Cerebellar nuclear complex (tissue), 1 donor: ENCODE measurements around the gene BPGM.
A peak's percentile ranks its signal among the peaks of the same experiment; 100 is the strongest.
"Not testable (repeated sequence)": the region's sequence is repeated elsewhere in the genome, so short reads cannot be mapped to it uniquely, and the experiment has no call there.

ENCODE experiments used
- DNase-seq, 2 experiments: peaks; one replicate each; lab custom pipeline; 2025; lab: John Stamatoyannopoulos, UW

BPGM gene

DNA sequence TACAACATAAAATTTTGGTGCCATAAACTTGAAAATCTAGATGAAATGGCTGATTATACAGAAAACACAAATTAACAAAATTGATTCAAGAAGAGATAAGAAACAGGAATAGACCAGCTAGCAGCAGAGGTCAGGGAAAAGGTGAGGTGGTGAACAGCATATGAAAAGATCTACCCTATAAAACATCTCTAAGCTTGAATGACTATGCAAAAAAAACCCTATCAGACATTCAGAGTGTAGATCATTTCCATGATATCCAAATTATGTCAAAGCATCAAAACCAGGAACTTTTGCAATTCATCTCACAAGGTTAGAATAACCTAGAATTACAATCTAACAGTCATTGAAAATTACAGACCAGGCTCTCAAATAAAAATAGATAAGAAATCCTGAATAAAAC, 14.6 kb upstream of the BPGM start:
- DNase-seq, result no peak

DNA sequence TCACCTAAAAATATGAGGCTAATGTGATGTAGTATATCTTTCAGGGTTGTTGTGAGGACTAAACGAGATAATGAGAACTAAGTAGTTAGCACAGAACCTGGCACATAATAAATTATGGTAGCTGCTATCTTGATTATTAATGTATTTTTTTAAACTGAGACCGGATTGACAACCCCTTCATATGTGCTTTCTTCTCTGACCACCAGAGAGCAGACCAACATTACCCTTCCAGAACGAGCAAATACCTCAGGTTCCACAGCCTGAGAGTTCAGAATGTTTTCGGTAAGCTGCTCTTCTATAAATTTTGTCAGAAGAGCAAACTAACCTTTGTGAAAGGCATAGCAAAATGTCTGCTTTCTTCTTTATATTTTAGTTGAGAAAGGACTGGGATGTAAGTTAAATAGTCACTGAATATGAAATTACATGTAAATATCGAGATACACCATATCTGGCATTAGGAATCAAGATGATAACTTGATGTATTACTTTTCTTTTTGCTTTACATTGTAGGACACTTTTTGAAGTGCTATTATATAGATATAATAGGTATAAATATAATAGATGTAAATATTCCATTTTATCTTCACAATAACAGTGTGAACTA, 13.6 kb upstream of the BPGM start:
- no peak for DNase-seq

DNA sequence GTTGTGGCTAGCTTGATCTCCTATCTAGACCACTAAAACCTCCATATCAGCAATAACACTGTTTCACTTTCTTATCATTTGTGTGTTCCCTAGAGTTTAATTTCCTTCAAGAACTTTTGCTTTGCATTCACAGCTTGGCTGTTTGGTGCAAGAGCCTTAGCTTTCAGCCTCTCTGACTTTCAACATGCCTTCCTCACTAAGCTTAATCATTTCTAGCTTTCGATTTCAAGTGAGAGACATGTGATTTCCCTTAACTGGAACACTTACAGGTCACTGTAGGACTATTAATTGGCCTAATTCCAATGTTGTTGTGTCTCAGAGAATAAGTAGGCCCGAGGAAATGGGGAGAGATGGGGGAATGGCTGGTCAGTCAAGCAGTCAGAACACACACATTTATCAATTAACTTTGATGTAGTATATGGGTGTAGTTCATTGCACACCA, 10.6 kb upstream of the BPGM start:
- no peak for DNase-seq

- no peak for DNase-seq
These were observed 9.2 kb upstream of the BPGM start for GRCh38 chr7:134637441-134637840.

GRCh38 chr7:134637934-134638719, 8.5 kb upstream of the BPGM start:
- DNase-seq, result no peak

GRCh38 chr7:134639061-134639460, 7.6 kb upstream of the BPGM start:
- DNase-seq, result no peak

GRCh38 chr7:134639683-134640279, 6.9 kb upstream of the BPGM start:
- no peak for DNase-seq

DNA sequence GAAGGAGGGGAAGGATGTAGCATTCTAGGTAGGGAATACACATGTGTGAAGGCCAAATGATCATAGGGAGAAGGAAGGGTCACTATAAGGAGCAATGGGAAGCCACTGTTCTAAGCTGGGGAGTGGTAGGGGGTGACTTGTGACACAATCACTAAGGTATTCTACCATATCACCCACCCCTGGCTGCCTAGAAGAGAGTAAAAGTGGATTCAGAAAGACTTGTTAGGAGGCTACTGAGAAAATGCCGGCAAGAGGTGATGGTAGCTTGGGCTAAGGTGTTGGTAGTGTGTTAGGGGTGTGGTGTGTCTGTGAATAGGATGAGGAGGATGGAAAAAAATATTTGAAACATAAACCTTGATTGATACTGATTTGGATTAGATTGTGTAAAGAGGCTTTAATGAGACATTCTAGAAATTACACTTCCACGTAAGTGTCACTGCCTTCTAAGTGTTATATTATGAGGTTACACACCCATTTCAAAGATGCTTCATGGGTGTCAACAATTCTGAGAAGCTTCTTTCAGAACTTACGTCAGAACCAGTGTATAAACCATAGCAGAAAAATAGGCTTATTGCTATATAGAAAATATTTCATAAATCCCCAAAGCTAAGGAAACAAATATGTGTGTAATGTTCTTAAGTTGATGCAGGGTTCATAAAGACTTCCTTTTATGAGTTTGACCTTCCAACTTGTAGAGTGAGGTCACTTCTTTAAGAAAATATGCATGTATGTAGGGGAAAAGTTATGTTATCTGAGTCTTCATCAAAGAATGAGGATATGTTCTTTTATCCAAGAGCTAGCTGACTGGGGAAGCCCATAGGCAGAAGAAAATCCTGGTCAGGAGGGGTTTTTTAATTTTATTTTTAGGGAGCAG, 5.6 kb upstream of the BPGM start:
- no peak for DNase-seq

- not testable (repeated sequence) for DNase-seq
These were observed 4.7 kb upstream of the BPGM start for GRCh38 chr7:134641981-134642380.

DNA sequence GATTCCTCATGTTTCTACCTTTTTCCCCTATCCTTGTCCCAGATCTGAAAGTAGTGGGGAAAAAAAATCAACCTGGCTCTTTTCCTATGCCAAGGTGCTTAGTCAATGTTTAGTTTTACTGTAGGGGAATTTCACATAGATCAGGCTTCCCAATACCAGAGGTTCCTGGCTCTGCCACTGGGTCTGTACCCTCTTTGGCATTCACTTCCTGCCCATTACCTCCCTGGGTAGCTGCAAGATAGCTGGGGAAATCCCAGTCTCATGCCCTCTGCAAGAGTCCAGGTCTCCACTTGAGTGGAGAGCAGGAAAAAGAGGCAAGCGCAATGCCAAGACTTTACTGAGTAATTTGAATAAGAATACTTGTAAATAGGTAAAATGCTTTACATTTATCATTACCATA, 3.5 kb upstream of the BPGM start:
- DNase-seq, result no peak

GRCh38 chr7:134645478-134645877, 1.2 kb upstream of the BPGM start:
- DNase-seq, result no peak

DNA sequence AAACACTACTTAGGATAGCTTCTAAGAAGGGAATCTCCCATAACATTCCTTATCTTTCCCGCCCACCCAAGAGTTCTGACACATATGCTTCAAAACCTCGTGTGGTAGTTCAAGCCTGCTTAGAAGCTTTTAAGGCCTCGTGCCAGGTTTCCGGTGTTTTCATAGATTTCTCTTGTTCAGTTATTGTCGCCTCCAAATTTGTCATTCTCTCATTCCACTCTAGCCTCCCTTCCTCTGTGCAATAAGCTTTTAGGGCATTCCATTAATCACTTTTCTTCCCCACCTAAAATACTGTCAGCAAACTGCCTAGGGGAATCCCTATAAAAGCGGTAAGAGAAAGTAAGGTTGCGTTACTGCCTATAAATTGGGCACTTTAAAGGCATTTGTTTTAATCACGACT, 718 bp upstream of the BPGM start:
- DNase-seq, result peak in 1 of 2 experiments; percentile 32

GRCh38 chr7:134648456-134648855, 1.8 kb downstream of the BPGM start:
- no peak for DNase-seq

DNA sequence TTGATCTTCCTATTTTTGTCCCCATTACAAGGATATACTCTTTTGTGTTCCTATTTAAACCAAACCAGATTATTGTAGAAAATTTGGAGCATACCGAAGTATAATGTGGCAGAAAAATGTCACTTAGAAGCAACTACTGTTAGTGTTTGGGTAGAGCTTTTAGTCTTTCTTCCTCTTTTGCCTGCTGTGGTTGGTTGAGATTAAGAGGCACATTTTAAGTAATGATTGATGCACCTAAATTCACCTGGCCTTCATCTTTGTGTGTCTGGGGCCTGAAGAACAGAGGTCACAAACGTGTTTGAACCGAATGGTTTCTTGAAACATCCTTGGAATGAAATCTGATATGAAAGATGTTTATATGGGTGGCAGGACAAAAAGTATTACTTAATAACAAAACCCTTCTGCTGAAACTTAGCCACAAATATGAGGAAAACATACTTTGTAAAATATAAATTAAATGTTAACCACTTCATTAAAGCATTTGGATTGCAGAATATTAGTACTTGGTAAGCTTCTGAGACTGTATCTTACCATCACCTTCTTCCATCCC, 2.6 kb downstream of the BPGM start:
- no peak for DNase-seq

- DNase-seq, result no peak
These were observed 5.3 kb downstream of the BPGM start for GRCh38 chr7:134651991-134652390.

GRCh38 chr7:134654104-134654775, 7.6 kb downstream of the BPGM start:
- no peak for DNase-seq

- no peak for DNase-seq
These were observed 10.9 kb downstream of the BPGM start for GRCh38 chr7:134657526-134657925.

GRCh38 chr7:134660242-134660785, 13.7 kb downstream of the BPGM start:
- no peak for DNase-seq

- DNase-seq, result no peak
These were observed 14.3 kb downstream of the BPGM start for GRCh38 chr7:134660961-134661376.

DNA sequence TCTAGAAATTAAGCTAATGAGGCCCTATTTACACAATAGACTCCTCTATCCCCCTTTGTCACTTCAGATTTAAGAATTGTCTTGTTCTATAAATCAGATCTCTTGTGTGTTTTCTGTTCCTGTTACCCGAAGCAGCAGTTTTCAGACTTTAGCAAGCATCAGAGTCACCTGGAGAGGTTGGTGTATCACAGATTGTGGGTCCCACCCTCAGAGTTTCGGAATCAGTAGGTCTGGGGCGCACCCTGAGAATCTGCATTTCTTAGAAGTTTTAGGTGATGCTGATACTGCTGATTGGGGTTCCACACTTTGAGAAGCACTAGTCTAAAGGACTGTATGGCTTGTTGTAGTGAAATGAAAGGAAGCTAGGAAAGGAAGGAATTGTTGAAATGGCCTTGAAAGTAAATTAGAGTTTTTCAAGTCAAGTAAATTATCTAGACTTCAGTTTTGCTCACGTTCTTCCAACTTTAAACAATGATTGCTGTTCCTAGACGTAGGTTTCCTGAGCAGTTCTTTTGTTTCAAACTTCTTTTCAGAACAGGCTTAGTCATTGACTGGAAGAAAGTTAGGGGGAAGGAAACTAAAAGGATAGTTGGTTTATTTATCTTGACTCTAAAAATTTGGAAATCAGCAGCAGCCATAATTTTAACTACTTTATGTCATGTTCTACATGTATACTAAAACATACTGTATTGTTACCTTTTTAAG, 15.7 kb downstream of the BPGM start:
- no peak for DNase-seq

DNA sequence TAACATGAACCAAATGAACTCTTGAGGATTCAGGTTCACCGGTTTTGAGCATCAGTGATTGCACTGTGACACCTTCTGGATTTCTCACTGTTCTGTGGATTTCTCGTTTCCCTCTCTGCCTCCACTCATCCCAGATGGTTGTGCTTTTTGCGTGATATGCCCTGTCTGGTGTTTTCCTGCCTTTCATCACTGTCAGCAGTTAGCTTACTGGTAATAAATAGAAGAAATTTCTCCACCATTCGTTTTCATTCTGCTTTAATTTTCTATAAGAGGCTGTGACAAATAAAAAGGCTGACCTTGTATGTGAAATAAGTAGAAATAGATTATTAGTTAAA, 16.2 kb downstream of the BPGM start:
- DNase-seq, result no peak
